NT2/D1 (cell line): Measurements from ENCODE around the gene SS18L1.

Experiments
- YY1 ChIP-seq: IDR thresholded peaks from 2 replicates; pipeline ENCODE4 v1.6.1; 2011; ENCODE audit not compliant: insufficient read length, insufficient read depth
- ZNF274 ChIP-seq: IDR thresholded peaks from 2 replicates; pipeline ENCODE4 v1.6.1; 2011; ENCODE audit warnings: mild to moderate bottlenecking, low read depth, low read length

GRCh38 chr20:62195075-62195405, 51.5 kb downstream of the SS18L1 start:
- TF ChIP-seq ZNF274: no peak
- no peak for TF ChIP-seq YY1
